OCI-LY7 (cell line): ENCODE measurements around the gene HOXB6. TPM values are rescaled to one million over a fixed set of nuclear protein-coding genes. Genes with fewer than 3 reads are reported as not detected.

ENCODE experiments used
- BruUV-seq: library from RNA; stranded (reverse); fragments of 400-500 nt; replicated peaks from 2 replicates; lab custom pipeline; 2021; lab: Mats Ljungman, UMichigan
- CTCF ChIA-PET: fragments of 300-600 bp; sonication (Branson Sonifier 250); formaldehyde crosslinking; loops from one replicate; lab custom pipeline; 2022; ENCODE audit warnings: antibody characterized with exemption; ENCODE audit not compliant: unreplicated experiment; lab: Charles Lee
- POLR2A ChIA-PET: fragments of 300-600 bp; sonication (Branson Sonifier 250); formaldehyde crosslinking; loops from one replicate; lab custom pipeline; 2022; ENCODE audit warnings: antibody characterized with exemption; lab: Charles Lee
- DNase-seq: peaks from one replicate; pipeline ENCODE4 v3.0.0-alpha.2; 2015; ENCODE audit warnings: low spot score
- H2AFZ ChIP-seq: fragments of 200-600 bp; sonication (generic), shearing (Covaris generic); 2 replicates; pipeline ENCODE4 v1.6.1; 2014; ENCODE audit warnings: mild to moderate bottlenecking, antibody characterized with exemption, low read length, moderate library complexity
- H3K27ac ChIP-seq: fragments of 200-600 bp; sonication (generic); 2 replicates; pipeline ENCODE4 v1.5.1; 2014; ENCODE audit warnings: mixed run types, low read depth, mild to moderate bottlenecking, moderate library complexity, low read length, inconsistent platforms; ENCODE audit not compliant: poor library complexity, severe bottlenecking
- H3K36me3 ChIP-seq: fragments of 200-600 bp; sonication (generic); 2 replicates; pipeline ENCODE4 v1.6.1; 2014; ENCODE audit warnings: mild to moderate bottlenecking, antibody characterized with exemption, low read length, moderate library complexity, mixed read lengths; ENCODE audit not compliant: insufficient read depth
- H3K4me1 ChIP-seq: fragments of 200-600 bp; sonication (generic); 2 replicates; pipeline ENCODE4 v1.5.1; 2014; ENCODE audit warnings: mild to moderate bottlenecking, low read length; ENCODE audit not compliant: insufficient read depth, poor library complexity, severe bottlenecking
- H3K4me2 ChIP-seq: fragments of 200-600 bp; sonication (generic); 2 replicates; pipeline ENCODE4 v1.6.1; 2014; ENCODE audit warnings: mild to moderate bottlenecking, low read length
- H3K4me3 ChIP-seq: fragments of 200-600 bp; sonication (generic); 2 replicates; pipeline ENCODE4 v1.5.1; 2014; ENCODE audit warnings: mild to moderate bottlenecking, low read depth, low read length; ENCODE audit not compliant: poor library complexity, severe bottlenecking
- H3K79me2 ChIP-seq: fragments of 200-600 bp; sonication (generic); 2 replicates; pipeline ENCODE4 v1.6.1; 2016; ENCODE audit warnings: low read depth, mild to moderate bottlenecking, low read length, moderate library complexity, mixed read lengths; ENCODE audit not compliant: insufficient read depth
- H3K9me2 ChIP-seq: fragments of 200-600 bp; sonication (generic); 2 replicates; pipeline ENCODE4 v1.6.1; 2016; ENCODE audit warnings: mild to moderate bottlenecking, low read length, mixed read lengths; ENCODE audit not compliant: insufficient read depth
- H3K9me3 ChIP-seq: fragments of 200-600 bp; sonication (generic); 2 replicates; pipeline ENCODE4 v1.6.1; 2014; ENCODE audit warnings: mild to moderate bottlenecking, mixed run types, low read length, mixed read lengths
- H4K20me1 ChIP-seq: fragments of 200-600 bp; sonication (generic); 2 replicates; pipeline ENCODE4 v1.6.1; 2014; ENCODE audit warnings: mild to moderate bottlenecking, antibody characterized with exemption, low read length, moderate library complexity, mixed read lengths; ENCODE audit not compliant: insufficient read depth
- CTCF ChIP-seq: fragments of 200-600 bp; sonication (generic); conservative IDR thresholded peaks from 2 replicates; pipeline ENCODE4 v1.5.1; 2014; ENCODE audit warnings: mild to moderate bottlenecking, antibody characterized with exemption, low read length, moderate library complexity, mixed read lengths
- EZH2phosphoT487 ChIP-seq: fragments of 200-600 bp; sonication (generic); IDR thresholded peaks from 2 replicates; pipeline ENCODE4 v1.6.1; 2018; ENCODE audit warnings: low read depth, borderline replicate concordance, mild to moderate bottlenecking, mixed run types, antibody characterized with exemption, low read length, moderate library complexity, mixed read lengths
- intact Hi-C: fragments of 100-400 bp; cut with micrococcal nuclease; formaldehyde crosslinking; loops from one replicate; pipeline ENCODE4 v1.10.0; 2022; ENCODE audit not compliant: unreplicated experiment
- total RNA-seq, 2 experiments: library from RNA; depleted of rRNA in 1 of 2; stranded (reverse); fragments of >200 nt in 1 of 2; shearing (Covaris generic) in 1 of 2; gene quantifications; 2 replicates each; pipeline ENCODE4 v1.2.3, GENCODE V29; 2014 to 2022

HOXB6 gene
- total RNA-seq, 2 experiments from 2014 or later, result not detected

- DNase-seq, result no peak
- no peak overlapping the region for H3K4me2 ChIP-seq
- no peaks in the 10 kb centered on the region for H3K9me2 ChIP-seq
- H2AFZ ChIP-seq, result no peak overlapping the region
- ChIA-PET CTCF (no interaction called here), POLR2A (no interaction called here)
- TF ChIP-seq CTCF (no peak), EZH2phosphoT487 (no peak)
- H3K27ac ChIP-seq, result no peak overlapping the region
- H3K79me2 ChIP-seq, result no peaks in the 10 kb centered on the region
- no peaks in the 10 kb centered on the region for H4K20me1 ChIP-seq
- peaks cover 6% of the 10 kb centered on the region for H3K4me1 ChIP-seq
- H3K36me3 ChIP-seq, result no peaks in the 10 kb centered on the region
- no peak overlapping the region for H3K4me3 ChIP-seq
- no TSS peak for BruUV-seq
- no peaks in the 10 kb centered on the region for H3K9me3 ChIP-seq
- intact Hi-C loops, result loop anchor here (10.0 kb wide), 1 partner anchor 331 kb away; no protein-coding TSS in a partner anchor
These were observed 9.3 kb downstream of the HOXB6 start for GRCh38 chr17:48595278-48595999.

- no peak overlapping the region; the same call in 1 of the 2 replicates for H2AFZ ChIP-seq
- H3K9me3 ChIP-seq, result no peaks in the 10 kb centered on the region
- H4K20me1 ChIP-seq, result no peaks in the 10 kb centered on the region
- ChIA-PET POLR2A (no interaction called here), CTCF (no interaction called here)
- H3K79me2 ChIP-seq, result no peaks in the 10 kb centered on the region
- H3K9me2 ChIP-seq, result no peaks in the 10 kb centered on the region
- no peak overlapping the region for H3K27ac ChIP-seq
- intact Hi-C loops, result loop anchor here (1.0 to 10.0 kb wide), 2 partner anchors 258 to 330 kb away; no protein-coding TSS in a partner anchor
- no peak for DNase-seq
- no TSS peak for BruUV-seq
- peaks cover 6% of the 10 kb centered on the region for H3K4me1 ChIP-seq
- no peak overlapping the region for H3K4me2 ChIP-seq
- TF ChIP-seq CTCF (no peak), EZH2phosphoT487 (no peak)
- no peak overlapping the region for H3K4me3 ChIP-seq
- no peaks in the 10 kb centered on the region for H3K36me3 ChIP-seq
These were observed 10.1 kb downstream of the HOXB6 start for GRCh38 chr17:48594538-48595277.
